HUES6 (cell line): ENCODE results near the gene SAMD14.

Source experiments
- H3K27ac ChIP-seq: 2 replicates; pipeline ENCODE4 v1.7.0; 2013; ENCODE audit warnings: low read depth, mild to moderate bottlenecking, low read length, inconsistent platforms
- H3K27me3 ChIP-seq: 2 replicates; pipeline ENCODE4 v1.6.1; 2013; ENCODE audit warnings: low read length; ENCODE audit not compliant: control insufficient read depth, insufficient read depth
- H3K36me3 ChIP-seq: 2 replicates; pipeline ENCODE4 v1.6.1; 2013; ENCODE audit warnings: low read length; ENCODE audit not compliant: control insufficient read depth, insufficient read depth
- H3K4me1 ChIP-seq: 2 replicates; pipeline ENCODE4 v1.6.1; 2013; ENCODE audit warnings: low read length; ENCODE audit not compliant: control insufficient read depth, insufficient read depth
- H3K4me3 ChIP-seq: 2 replicates; pipeline ENCODE4 v1.5.1; 2013; ENCODE audit warnings: low read depth, low read length
- H3K9ac ChIP-seq: one replicate; pipeline ENCODE4 v1.6.1; 2013; ENCODE audit warnings: mild to moderate bottlenecking, low read length
- H3K9me3 ChIP-seq: 2 replicates; pipeline ENCODE4 v1.6.1; 2013; ENCODE audit warnings: low read depth, low read length; ENCODE audit not compliant: control insufficient read depth, insufficient read depth

SAMD14 gene

DNA sequence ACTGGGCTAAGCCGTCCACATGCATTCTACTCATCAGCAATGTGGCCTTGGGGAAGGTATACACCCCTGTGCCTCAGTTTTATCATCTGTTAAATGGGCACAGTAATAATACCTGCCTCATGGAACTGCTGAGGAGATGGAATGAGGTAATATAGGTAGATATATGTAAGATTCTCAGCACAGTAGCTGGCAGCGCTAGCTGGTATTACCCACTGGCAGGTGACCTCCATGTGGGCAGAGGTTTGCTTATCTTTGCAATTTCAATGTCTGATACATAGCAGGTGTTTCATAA lies 34.7 kb upstream of the SAMD14 start:
- H3K4me1 ChIP-seq, result peaks cover 40% of the 10 kb centered on the region
- no peaks in the 10 kb centered on the region for H3K9me3 ChIP-seq
- H3K4me3 ChIP-seq, result no peak overlapping the region
- no peaks in the 10 kb centered on the region for H3K36me3 ChIP-seq
- H3K9ac ChIP-seq, result no peak overlapping the region
- no peak overlapping the region for H3K27ac ChIP-seq
- peaks cover 5% of the 10 kb centered on the region; the same call in 1 of the 2 replicates for H3K27me3 ChIP-seq

GRCh38 chr17:50163843-50164696 lies 34.1 kb upstream of the SAMD14 start:
- Histone ChIP-seq H3K36me3 (no peaks in the 10 kb centered on the region), H3K4me1 (peaks cover 40% of the 10 kb centered on the region), H3K4me3 (no peak overlapping the region), H3K27me3 (peaks cover 5% of the 10 kb centered on the region; the same call in 1 of the 2 replicates), H3K27ac (no peak overlapping the region), H3K9ac (no peak overlapping the region), H3K9me3 (no peaks in the 10 kb centered on the region)

DNA sequence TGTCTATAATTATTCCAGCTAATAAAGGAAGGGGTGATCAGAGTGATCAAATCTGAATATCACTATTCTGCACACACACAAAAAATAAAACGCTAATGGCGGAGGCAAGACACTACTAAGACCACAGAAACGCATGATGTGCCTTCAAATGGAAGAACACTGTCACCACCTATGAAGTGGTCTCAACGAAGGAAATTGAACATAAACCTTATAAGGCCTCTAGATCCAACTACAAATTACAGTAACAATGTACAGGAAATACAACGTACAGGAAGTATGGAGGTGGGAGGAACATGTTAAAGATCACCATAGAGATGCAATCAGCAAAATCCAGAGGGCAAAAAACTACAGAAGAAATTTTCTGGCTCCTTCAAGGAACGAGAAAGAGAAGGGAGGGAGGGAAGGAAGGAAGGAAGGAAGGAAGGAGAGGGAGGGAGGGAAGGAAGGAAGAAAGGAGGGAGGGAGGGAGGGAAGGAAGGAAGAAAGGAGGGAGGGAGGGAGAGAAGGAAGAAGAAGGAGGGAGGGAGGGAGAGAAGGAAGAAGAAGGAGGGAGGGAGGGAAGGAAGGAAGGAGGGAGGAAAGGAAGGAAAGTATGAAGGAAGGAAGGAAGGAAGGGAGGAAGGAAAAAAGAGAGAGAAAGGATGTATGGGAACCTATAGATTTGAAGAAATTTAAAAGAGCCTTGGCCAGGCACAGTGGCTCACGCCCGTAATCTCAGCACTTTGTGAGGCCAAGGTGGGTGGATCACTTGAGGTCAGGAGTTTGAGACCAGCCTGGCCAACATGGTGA lies 32.7 kb upstream of the SAMD14 start:
- Histone ChIP-seq H3K9ac (no peak overlapping the region), H3K36me3 (no peaks in the 10 kb centered on the region), H3K9me3 (no peaks in the 10 kb centered on the region), H3K27ac (no peak overlapping the region), H3K4me1 (peaks cover 33% of the 10 kb centered on the region), H3K27me3 (peaks cover 5% of the 10 kb centered on the region; the same call in 1 of the 2 replicates), H3K4me3 (no peak overlapping the region)

DNA sequence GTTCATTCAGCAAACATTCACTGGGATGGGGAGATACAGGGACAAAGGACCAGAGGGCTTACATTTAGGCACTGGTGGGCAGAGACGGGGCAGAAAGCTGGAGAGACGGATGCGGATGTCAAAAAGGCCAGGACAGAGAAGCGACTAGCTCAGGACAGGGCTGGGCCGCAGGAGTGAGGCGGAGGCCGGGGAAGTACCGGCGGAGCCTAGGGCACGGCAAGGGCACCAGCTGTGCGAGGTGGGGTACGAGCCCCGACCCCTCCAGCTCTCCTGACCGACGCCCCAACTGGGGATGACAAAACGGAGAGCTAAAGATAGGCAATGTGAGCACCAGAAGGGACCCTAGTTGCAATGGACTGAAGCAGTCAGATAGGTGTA lies 31.9 kb upstream of the SAMD14 start:
- Histone ChIP-seq H3K9me3 (no peaks in the 10 kb centered on the region), H3K27me3 (peaks cover 5% of the 10 kb centered on the region; the same call in 1 of the 2 replicates), H3K4me3 (peak overlapping the region; percentile 64), H3K36me3 (no peaks in the 10 kb centered on the region), H3K4me1 (peaks cover 25% of the 10 kb centered on the region), H3K9ac (no peak overlapping the region), H3K27ac (no peak overlapping the region)

DNA sequence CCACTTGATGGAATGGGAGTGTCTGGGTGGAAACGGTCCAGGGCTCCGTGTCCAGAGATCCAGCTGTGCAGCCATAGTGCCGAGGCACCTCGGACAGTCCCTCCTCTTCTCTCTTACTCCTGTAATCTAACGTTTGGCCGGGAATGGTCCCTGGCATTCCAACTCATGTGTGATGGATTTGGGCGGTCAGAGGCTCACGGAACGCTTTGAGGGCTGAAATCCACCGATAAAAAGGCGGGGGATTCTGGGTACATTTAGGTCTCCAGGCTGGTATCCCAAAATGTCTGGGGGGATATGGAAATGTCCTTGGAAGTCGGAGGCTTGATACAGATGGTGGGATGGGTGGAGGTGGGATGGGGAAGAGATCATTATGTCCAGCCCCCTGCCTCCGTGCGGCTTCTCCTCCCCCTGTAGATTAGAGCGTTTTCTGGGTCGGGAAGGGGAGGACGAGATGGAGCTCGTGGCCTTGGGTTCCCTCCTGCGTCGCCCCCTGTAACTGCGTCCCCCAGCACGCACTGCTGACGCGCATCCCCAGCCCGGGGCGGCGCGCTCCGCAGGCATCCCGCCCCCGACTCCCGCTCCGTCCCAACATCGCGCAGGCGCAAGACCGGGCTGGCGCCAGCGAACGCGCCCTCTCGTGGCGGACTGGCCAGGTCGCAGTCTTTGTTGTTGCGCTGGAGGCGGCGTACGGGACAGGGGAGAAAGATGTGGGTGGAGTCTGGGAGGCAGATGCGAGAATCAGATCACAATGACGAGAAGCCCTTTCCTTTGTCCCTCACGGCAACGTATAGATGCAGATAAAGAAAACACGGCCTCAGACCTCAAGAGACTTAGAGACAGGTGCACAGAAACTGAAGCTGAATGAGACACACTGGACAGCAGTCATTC lies 31.3 kb upstream of the SAMD14 start:
- H3K27ac ChIP-seq, result no peak overlapping the region
- peaks cover 21% of the 10 kb centered on the region for H3K4me1 ChIP-seq
- H3K9ac ChIP-seq, result peak overlapping the region; percentile 7
- H3K9me3 ChIP-seq, result no peaks in the 10 kb centered on the region
- peaks cover 5% of the 10 kb centered on the region; the same call in 1 of the 2 replicates for H3K27me3 ChIP-seq
- peak overlapping the region; percentile 64 for H3K4me3 ChIP-seq
- H3K36me3 ChIP-seq, result no peaks in the 10 kb centered on the region

DNA sequence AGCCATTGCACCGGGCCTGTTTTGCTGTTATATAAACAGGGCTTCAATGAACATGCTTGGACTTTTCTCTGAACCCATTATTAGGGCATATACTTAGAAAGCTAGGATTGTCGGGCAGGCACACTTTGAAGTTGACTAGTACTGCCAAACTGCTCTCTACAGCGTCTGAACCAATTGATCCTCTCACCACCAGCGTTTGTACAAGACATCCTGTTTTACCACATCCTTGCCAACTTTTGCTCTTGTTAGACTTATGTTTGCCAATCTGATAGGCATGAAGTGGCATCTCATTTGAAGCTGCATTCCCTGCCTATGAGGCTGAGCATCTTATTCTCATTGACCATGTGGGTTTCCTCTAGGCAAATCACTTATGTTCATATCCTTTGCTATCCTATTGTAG lies 27.9 kb upstream of the SAMD14 start:
- H3K9ac ChIP-seq, result no peak overlapping the region
- peaks cover 5% of the 10 kb centered on the region; the same call in 1 of the 2 replicates for H3K27me3 ChIP-seq
- H3K36me3 ChIP-seq, result no peaks in the 10 kb centered on the region
- H3K27ac ChIP-seq, result no peak overlapping the region
- H3K4me1 ChIP-seq, result peaks cover 17% of the 10 kb centered on the region
- H3K9me3 ChIP-seq, result no peaks in the 10 kb centered on the region
- no peak overlapping the region for H3K4me3 ChIP-seq

DNA sequence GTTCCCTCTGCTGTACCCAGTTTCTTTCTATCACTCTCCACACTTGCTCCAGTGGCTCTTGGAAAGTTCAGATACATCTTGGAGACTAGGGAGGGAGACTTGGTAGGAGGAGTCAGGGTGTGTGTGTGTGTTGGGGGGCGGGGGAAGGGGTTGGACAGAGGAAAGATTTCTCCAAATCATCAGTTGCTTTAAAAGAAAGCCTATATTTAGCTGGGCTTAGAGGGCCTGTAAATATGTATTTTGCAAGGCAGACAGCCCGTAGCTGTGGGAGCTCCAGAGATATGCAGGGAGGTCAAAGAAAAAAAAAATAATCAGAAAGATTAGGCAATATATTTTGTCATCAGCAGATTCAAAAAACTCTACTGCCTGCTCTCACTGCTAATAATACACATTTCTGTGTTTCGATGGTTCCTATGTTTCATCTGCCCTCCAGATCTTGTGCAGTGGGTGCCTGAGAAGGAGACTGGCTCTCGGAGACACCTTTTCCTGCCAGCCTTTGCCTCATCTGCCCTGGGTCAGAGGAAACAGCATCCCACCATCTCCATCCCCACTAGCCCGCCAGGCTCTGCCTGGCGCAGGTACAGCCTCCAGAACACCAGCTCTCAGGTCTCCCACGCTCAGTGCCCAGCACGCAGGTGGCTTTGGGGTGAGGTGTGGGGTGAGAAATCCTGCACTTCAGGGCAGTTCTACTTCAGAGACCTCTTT lies 25.3 kb upstream of the SAMD14 start:
- no peaks in the 10 kb centered on the region for H3K36me3 ChIP-seq
- peaks cover 3% of the 10 kb centered on the region; the same call in 1 of the 2 replicates for H3K27me3 ChIP-seq
- H3K9me3 ChIP-seq, result no peaks in the 10 kb centered on the region
- no peak overlapping the region for H3K9ac ChIP-seq
- H3K27ac ChIP-seq, result no peak overlapping the region
- no peak overlapping the region for H3K4me3 ChIP-seq
- H3K4me1 ChIP-seq, result peaks cover 14% of the 10 kb centered on the region

GRCh38 chr17:50154604-50155003 lies 24.6 kb upstream of the SAMD14 start:
- Histone ChIP-seq H3K9me3 (no peaks in the 10 kb centered on the region), H3K27me3 (peaks cover 9% of the 10 kb centered on the region; the same call in 1 of the 2 replicates), H3K4me1 (peaks cover 14% of the 10 kb centered on the region), H3K4me3 (no peak overlapping the region), H3K27ac (no peak overlapping the region), H3K36me3 (no peaks in the 10 kb centered on the region), H3K9ac (no peak overlapping the region)

DNA sequence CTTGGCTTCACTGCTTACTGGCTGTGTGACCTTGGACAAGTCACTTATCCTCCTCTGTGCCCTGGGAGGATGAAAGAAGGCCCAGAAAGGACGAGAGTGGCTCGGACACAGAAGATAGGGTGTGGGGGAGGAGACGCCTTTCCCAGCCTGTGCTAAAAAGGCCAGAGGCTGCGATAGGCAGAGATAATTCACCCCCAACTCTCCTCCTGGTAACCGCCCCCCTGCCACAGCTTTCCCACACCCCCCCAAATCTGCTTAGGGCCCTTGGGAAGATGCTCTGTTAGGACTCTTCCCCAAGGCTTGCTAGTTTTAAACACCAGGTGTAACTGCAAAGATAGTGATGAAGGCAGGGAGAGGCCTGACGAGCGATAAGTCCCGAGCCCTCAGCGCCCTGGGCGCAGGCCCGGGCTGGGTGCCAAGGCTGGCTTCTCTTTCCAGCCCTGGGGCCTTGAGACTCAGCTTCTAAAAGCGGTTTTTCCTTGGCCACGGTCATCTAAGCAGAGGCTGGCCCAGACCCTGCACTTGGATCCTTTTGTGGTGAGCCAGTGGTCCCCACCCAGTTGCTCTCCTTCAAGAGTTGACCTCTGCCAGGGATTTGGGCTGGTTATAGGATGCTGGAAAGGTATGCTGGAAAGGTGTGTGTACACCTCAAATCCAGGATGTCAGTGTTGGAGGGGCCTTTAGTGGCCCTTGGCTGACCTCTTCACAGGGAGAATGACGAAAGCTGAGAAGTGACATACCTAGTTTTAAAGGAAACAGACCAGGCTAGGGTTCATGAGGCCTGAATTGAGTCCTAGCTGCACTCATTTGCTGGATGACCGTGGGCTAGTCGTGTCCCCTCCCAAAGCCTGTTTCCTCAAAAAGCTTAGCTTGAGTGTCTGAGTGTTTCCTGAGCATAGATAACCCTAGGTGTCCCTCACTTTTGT lies 24.0 kb upstream of the SAMD14 start:
- H3K4me1 ChIP-seq, result peaks cover 14% of the 10 kb centered on the region
- no peak overlapping the region for H3K4me3 ChIP-seq
- H3K9me3 ChIP-seq, result no peaks in the 10 kb centered on the region
- no peak overlapping the region for H3K9ac ChIP-seq
- H3K27ac ChIP-seq, result no peak overlapping the region
- peaks cover 15% of the 10 kb centered on the region; the same call in 1 of the 2 replicates for H3K27me3 ChIP-seq
- H3K36me3 ChIP-seq, result no peaks in the 10 kb centered on the region
